Astrocyte (in vitro differentiated cells and primary cell): Measurements from ENCODE around the gene DGCR2.

Experiments
- CTCF ChIP-seq: IDR thresholded peaks from 2 replicates; pipeline ENCODE4 v1.5.1; 2011; ENCODE audit warnings: low read depth, mild to moderate bottlenecking, inconsistent platforms, low read length, moderate library complexity; ENCODE audit not compliant: insufficient read depth
- EZH2 ChIP-seq: IDR thresholded peaks from 2 replicates; pipeline ENCODE4 v1.6.1; 2012; ENCODE audit warnings: mild to moderate bottlenecking, low read length, inconsistent platforms; ENCODE audit not compliant: insufficient read depth

GRCh38 chr22:19067696-19068348 is 54.4 kb downstream of the DGCR2 start:
- no peak for TF ChIP-seq CTCF
- TF ChIP-seq EZH2: no peak
